ENCODE data around the gene HOXD8. TPM values are rescaled to one million over a fixed set of nuclear protein-coding genes. Genes with fewer than 3 reads are reported as not detected.

The HOXD8 gene
- total RNA-seq, 1 experiment from 2014 or later, result 0.39 TPM

DNA sequence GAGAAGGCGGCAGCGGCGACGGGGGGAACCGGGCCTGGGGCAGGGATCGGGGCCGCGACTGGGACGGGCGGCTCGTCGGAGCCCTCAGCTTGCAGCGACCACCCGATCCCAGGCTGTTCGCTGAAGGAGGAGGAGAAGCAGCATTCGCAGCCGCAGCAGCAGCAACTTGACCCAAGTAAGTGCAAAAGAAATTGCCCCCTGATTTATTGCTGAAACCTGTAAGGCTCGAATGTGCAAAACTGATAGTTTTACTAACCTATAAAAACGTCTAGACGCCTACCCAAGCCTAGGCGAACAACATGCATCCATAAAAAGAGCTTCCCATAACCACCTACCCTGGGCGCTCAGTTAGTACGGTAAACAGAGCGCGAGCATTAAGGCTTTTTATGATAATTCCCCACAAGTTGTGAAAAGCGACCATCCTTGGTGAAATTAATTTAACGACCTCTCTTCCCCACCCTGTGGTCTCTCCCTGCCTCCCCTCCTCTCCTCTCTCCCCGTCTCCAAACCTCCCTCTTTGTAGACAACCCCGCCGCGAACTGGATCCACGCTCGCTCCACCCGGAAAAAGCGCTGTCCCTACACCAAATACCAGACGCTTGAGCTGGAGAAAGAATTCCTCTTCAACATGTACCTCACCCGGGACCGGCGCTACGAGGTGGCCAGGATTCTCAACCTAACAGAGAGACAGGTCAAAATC lies 5.9 kb upstream of the HOXD8 start:
- H3K9me3 ChIP-seq (ENCODE audit: insufficient read depth, low read depth), result no peaks in the 10 kb centered on the region
- BruUV-seq (replicated peaks), result no TSS peak
- H3K36me3 ChIP-seq (ENCODE audit: low read depth), result no peaks in the 10 kb centered on the region
- H3K4me1 ChIP-seq (replicated peaks; ENCODE audit: insufficient read depth), result no peaks in the 10 kb centered on the region
- no peaks in the 10 kb centered on the region for H3F3A ChIP-seq (ENCODE audit: insufficient read depth, low read depth)
- no peak overlapping the region for H2AFZ ChIP-seq
- no peaks in the 10 kb centered on the region for H3K9me2 ChIP-seq (ENCODE audit: insufficient read depth)
- no peak for DNase-seq
- no peak overlapping the region for H3K27ac ChIP-seq
- CTCF ChIA-PET, result no interaction called here
- POLR2A ChIA-PET (ENCODE audit: unreplicated experiment), result no interaction called here
- H3K4me3 ChIP-seq, result no peak overlapping the region
- H4K20me1 ChIP-seq (ENCODE audit: insufficient read depth), result no peaks in the 10 kb centered on the region
- H3K79me2 ChIP-seq (ENCODE audit: low read depth), result no peaks in the 10 kb centered on the region
- TF ChIP-seq, protein P1, sequence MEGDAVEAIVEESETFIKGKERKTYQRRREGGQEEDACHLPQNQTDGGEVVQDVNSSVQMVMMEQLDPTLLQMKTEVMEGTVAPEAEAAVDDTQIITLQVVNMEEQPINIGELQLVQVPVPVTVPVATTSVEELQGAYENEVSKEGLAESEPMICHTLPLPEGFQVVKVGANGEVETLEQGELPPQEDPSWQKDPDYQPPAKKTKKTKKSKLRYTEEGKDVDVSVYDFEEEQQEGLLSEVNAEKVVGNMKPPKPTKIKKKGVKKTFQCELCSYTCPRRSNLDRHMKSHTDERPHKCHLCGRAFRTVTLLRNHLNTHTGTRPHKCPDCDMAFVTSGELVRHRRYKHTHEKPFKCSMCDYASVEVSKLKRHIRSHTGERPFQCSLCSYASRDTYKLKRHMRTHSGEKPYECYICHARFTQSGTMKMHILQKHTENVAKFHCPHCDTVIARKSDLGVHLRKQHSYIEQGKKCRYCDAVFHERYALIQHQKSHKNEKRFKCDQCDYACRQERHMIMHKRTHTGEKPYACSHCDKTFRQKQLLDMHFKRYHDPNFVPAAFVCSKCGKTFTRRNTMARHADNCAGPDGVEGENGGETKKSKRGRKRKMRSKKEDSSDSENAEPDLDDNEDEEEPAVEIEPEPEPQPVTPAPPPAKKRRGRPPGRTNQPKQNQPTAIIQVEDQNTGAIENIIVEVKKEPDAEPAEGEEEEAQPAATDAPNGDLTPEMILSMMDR (conservative IDR thresholded peaks at IDR 0.05), result no peak
- TF ChIP-seq EZH2 (IDR thresholded peaks at IDR 0.05; ENCODE audit: low read depth), result no peak
- peaks cover 57% of the 10 kb centered on the region for H3K27me3 ChIP-seq (ENCODE audit: insufficient read depth, low read depth)
- no peak overlapping the region for H3K4me2 ChIP-seq
- intact Hi-C loops (cut with micrococcal nuclease; ENCODE audit: unreplicated experiment), result no loop called here

DNA sequence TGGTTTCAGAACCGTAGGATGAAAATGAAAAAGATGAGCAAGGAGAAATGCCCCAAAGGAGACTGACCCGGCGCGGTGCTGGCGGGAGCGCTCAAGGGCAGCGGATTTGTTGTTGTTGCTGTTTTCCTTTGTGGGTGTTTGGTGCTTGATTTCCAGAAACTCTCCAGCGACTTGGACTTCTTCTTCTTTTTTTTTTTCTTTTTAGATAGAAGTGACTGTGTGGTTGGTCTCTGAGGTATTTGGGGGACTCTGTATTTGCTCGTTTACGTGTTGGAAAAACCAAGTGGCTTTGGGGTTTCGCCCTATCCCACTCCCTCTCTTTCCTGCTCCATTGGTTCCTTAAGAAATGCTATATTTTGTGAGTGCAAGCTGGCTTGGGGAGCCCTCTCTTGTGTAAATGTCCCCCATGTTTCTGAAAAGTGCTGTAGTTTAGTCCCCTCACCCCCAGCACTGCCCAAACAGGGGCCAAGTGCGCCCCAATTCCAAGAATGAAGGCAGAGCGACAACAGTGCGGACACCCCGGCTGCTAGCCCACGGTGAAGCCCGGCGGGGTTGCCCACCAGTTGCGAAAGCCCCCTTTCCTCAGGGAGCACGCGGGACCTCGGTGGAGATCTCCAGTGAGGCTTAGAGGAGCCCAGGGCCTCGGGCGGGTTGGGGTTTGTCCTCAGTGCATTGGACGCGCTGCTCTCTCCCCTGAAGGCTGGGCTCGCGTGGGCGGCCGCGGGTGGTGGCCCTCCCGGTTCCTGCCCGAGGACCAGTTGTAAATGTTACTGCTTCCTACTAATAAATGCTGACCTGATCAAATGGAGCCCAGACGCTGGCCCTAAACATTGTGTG lies 5.2 kb upstream of the HOXD8 start:
- H3F3A ChIP-seq (ENCODE audit: insufficient read depth, low read depth), result no peaks in the 10 kb centered on the region
- ChIA-PET POLR2A (ENCODE audit: unreplicated experiment) (no interaction called here), CTCF (no interaction called here)
- H3K4me3 ChIP-seq, result no peak overlapping the region
- H4K20me1 ChIP-seq (ENCODE audit: insufficient read depth), result no peaks in the 10 kb centered on the region
- no peaks in the 10 kb centered on the region for H3K9me2 ChIP-seq (ENCODE audit: insufficient read depth)
- no TSS peak for BruUV-seq (replicated peaks)
- H3K9me3 ChIP-seq (ENCODE audit: insufficient read depth, low read depth), result no peaks in the 10 kb centered on the region
- TF ChIP-seq, protein P1 (conservative IDR thresholded peaks at IDR 0.05), result no peak
- TF ChIP-seq EZH2 (IDR thresholded peaks at IDR 0.05; ENCODE audit: low read depth), result no peak
- no peaks in the 10 kb centered on the region for H3K79me2 ChIP-seq (ENCODE audit: low read depth)
- no peak for DNase-seq
- no peaks in the 10 kb centered on the region for H3K4me1 ChIP-seq (replicated peaks; ENCODE audit: insufficient read depth)
- H3K36me3 ChIP-seq (ENCODE audit: low read depth), result no peaks in the 10 kb centered on the region
- no peak overlapping the region for H3K27ac ChIP-seq
- H2AFZ ChIP-seq, result no peak overlapping the region
- H3K4me2 ChIP-seq, result no peak overlapping the region
- peaks cover 56% of the 10 kb centered on the region for H3K27me3 ChIP-seq (ENCODE audit: insufficient read depth, low read depth)
- intact Hi-C loops (cut with micrococcal nuclease; ENCODE audit: unreplicated experiment), result no loop called here

DNA sequence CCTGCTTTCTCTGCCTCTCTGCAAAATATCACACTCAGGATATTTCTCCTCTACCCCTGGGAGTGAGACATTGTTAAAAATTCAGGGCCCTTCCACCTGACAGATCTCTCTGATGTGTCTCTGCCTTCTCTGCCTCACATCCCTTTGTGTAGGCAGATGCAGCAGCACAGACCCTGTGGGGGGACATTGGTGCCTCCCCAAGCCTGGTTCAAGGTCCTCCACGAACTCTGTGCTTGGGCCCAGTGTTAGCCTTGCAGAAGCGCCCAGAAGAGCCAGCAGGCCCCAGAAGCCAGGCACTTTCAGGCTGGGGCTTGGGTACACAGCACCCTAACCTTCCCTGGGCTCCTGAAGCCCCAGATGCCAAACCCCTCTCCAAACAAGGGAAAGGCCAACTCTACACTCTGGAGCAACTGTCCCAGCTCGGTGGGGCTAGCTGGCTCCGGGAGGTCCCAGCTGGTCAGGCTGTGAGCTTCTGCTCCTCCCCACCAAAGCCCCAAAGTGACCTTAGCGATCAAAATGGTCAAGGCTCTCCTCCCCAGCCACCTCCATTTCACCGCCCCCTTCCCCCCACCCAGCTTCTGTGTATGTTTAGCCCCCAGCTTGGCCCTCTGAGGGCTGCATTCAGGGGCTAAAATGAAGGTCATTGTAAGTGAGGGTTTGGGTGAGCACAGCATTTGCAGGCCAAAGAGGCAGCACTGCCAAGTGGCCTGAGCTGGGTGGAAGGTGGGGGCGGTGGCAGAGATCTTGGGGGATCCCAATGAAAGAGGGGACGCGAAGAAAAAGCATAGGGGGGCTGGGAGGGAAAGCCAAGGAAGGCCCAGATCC lies 4.3 kb upstream of the HOXD8 start:
- POLR2A ChIA-PET (ENCODE audit: unreplicated experiment), result no interaction called here
- TF ChIP-seq, protein P1 (conservative IDR thresholded peaks at IDR 0.05), result no peak
- peaks cover 52% of the 10 kb centered on the region for H3K27me3 ChIP-seq (ENCODE audit: insufficient read depth, low read depth)

More for the DNA sequence above, 4.3 kb upstream of the HOXD8 start:
- CTCF ChIA-PET, result interaction anchor here (0.6 kb wide), 1 partner anchor 329 kb away, joined by 5 read pairs; no protein-coding TSS in a partner anchor
- Histone ChIP-seq H3F3A (ENCODE audit: insufficient read depth, low read depth) (no peaks in the 10 kb centered on the region), H3K9me2 (ENCODE audit: insufficient read depth) (no peaks in the 10 kb centered on the region), H2AFZ (no peak overlapping the region), H3K9me3 (ENCODE audit: insufficient read depth, low read depth) (no peaks in the 10 kb centered on the region), H3K27ac (no peak overlapping the region), H3K4me3 (no peak overlapping the region), H3K4me2 (no peak overlapping the region), H4K20me1 (ENCODE audit: insufficient read depth) (no peaks in the 10 kb centered on the region), H3K79me2 (ENCODE audit: low read depth) (no peaks in the 10 kb centered on the region), H3K36me3 (ENCODE audit: low read depth) (no peaks in the 10 kb centered on the region), H3K4me1 (replicated peaks; ENCODE audit: insufficient read depth) (no peaks in the 10 kb centered on the region)
- intact Hi-C loops (cut with micrococcal nuclease; ENCODE audit: unreplicated experiment), result loop anchor here (5.0 kb wide), 1 partner anchor 1207 kb away; no protein-coding TSS in a partner anchor
- DNase-seq, result no peak
- BruUV-seq (replicated peaks), result no TSS peak
